Adrenal gland (tissue), 5 donors: Measurements from ENCODE around the gene KIF14.

ENCODE experiments used
- POLR2A ChIP-seq, 2 donors: fragments of 450-650 bp; IDR thresholded peaks; one replicate each; pipeline ENCODE4 v1.6.1; 2017; ENCODE audit warnings: antibody characterized with exemption in 2 of 2, mild to moderate bottlenecking in 2 of 2, moderate library complexity in 1 of 2
- TF ChIP-seq, protein P1 (sequence below), 6 experiments: fragments of 450-650 bp in 4 of 6; fragments of 200-600 bp in 2 of 6; sonication (generic) in 1 of 6; IDR thresholded peaks; 1 replicate in 5 of 6; 2 replicates in 1 of 6; pipeline versions ENCODE4 v1.5.1 to v1.8.0; 2016 to 2021; ENCODE audit warnings: antibody characterized with exemption in 6 of 6, mild to moderate bottlenecking in 2 of 6, moderate library complexity in 1 of 6
- donor health status: DM: no; HTN: no; CAD: no.

DNA sequence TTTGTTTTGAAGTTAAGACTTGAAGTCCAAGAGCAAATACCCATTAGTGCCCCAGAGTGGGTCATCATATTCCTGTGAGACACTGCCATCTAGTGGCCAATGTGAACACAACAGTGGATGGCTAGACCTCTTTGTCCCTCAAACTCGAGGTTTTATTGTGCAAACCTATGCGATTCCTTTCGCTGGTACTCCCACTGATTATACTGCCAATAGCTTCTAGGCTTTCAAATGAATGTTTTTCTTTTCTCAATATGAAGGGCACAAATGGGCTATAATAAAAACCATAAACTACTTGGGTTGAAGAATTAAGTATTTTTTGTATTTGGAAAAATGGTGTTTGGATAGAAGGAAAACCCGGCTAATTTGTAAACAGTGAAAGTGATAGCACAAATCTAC lies 110.3 kb downstream of the KIF14 start:
- TF ChIP-seq, protein P1, sequence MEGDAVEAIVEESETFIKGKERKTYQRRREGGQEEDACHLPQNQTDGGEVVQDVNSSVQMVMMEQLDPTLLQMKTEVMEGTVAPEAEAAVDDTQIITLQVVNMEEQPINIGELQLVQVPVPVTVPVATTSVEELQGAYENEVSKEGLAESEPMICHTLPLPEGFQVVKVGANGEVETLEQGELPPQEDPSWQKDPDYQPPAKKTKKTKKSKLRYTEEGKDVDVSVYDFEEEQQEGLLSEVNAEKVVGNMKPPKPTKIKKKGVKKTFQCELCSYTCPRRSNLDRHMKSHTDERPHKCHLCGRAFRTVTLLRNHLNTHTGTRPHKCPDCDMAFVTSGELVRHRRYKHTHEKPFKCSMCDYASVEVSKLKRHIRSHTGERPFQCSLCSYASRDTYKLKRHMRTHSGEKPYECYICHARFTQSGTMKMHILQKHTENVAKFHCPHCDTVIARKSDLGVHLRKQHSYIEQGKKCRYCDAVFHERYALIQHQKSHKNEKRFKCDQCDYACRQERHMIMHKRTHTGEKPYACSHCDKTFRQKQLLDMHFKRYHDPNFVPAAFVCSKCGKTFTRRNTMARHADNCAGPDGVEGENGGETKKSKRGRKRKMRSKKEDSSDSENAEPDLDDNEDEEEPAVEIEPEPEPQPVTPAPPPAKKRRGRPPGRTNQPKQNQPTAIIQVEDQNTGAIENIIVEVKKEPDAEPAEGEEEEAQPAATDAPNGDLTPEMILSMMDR (IDR thresholded peaks at IDR 0.05), result peak; percentile 79 to 97 (median 85)
- no peak for TF ChIP-seq POLR2A (IDR thresholded peaks at IDR 0.05)
